ENCODE data around the gene CYP46A1.

CYP46A1 gene

DNA sequence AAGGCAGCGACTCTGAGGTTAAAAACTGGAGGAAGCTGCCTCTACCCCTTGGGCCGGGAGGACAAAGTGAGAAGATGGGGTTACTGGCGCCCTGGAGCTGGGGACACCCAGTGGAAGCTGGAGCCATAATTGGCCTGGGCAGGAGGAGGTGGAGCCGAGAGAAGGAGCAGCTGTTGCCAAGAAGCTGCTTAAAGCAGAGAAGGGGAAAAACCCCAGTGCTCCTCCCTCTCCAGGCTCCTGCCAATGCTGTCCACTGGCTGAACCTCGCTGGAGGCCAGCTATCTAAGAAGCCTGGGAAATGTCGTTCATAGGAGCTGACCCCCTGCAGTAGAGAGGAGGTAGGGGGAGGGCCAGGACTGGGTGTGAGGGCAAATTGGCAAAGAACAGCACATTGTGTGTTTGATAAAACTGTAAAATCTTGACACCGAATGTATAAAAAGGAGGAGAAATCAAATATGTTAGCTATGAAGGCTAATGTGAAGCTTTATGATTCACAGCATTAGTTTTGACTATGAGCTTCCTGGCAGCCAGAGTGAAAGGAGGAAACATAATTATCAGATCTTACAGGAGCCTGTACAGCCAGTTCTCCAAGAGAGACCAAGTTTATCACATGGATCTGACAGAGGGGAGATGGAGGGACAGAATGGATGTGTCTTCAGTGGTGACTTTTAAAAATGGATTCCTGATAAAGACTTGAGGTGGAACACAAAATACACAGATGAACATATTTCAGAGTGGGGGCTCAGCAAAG is 29.7 kb upstream of the CYP46A1 start:
- TF ChIP-seq, protein P1, sequence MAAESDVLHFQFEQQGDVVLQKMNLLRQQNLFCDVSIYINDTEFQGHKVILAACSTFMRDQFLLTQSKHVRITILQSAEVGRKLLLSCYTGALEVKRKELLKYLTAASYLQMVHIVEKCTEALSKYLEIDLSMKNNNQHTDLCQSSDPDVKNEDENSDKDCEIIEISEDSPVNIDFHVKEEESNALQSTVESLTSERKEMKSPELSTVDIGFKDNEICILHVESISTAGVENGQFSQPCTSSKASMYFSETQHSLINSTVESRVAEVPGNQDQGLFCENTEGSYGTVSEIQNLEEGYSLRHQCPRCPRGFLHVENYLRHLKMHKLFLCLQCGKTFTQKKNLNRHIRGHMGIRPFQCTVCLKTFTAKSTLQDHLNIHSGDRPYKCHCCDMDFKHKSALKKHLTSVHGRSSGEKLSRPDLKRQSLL (tag by site-specific recombination; IDR thresholded peaks at IDR 0.05) = peak; percentile 51; the same call in 1 of the 2 replicates
- TF ChIP-seq ZNF701 (tag by site-specific recombination; IDR thresholded peaks at IDR 0.05) = no peak
- TF ChIP-seq GLIS1 (tag by site-specific recombination; IDR thresholded peaks at IDR 0.05) = peak; percentile 64; the same call in 1 of the 2 replicates
- peak; percentile 41; the same call in 1 of the 2 replicates for TF ChIP-seq ZNF394 (tag by site-specific recombination; IDR thresholded peaks at IDR 0.05; ENCODE audit: borderline replicate concordance)
- TF ChIP-seq ZNF341 (tag by site-specific recombination; IDR thresholded peaks at IDR 0.05; ENCODE audit: low read depth) = peak; percentile 59; the same call in 1 of the 2 replicates
- CTCF ChIA-PET = interaction anchor here (0.7 to 1.0 kb wide), 4 partner anchors 15 to 228 kb away, joined by 3 to 5 read pairs (median 4); no protein-coding TSS in a partner anchor
- POLR2A ChIA-PET = interaction anchor here (0.7 kb wide), 1 partner anchor 65 kb away, joined by 6 read pairs; no protein-coding TSS in a partner anchor

GRCh38 chr14:99655521-99655920 is 28.6 kb upstream of the CYP46A1 start:
- H3K4me3 ChIP-seq (ENCODE audit: low read depth, low read length) = no peak overlapping the region
- TF ChIP-seq ZSCAN18 (tag by site-specific recombination; IDR thresholded peaks at IDR 0.05) (no peak), GLI2 (tag by site-specific recombination; IDR thresholded peaks at IDR 0.05; ENCODE audit: borderline replicate concordance, low read depth) (no peak)
- no peak overlapping the region for H3K27ac ChIP-seq (ENCODE audit: extremely low read depth, low read depth, low read length)
- no peaks in the 10 kb centered on the region for H3K36me3 ChIP-seq (ENCODE audit: control insufficient read depth in 2 of 2, insufficient read depth in 1 of 2, low read length in 2 of 2)
- H3K4me1 ChIP-seq (ENCODE audit: control insufficient read depth, insufficient read depth, low read length) = peaks cover 2% of the 10 kb centered on the region; the same call in 1 of the 2 replicates
- ChIA-PET CTCF (interaction anchor here (1.1 kb wide), 1 partner anchor 25 kb away, joined by 4 read pairs; no protein-coding TSS in a partner anchor), POLR2A (no interaction called here)
- H3K9me3 ChIP-seq (ENCODE audit: control insufficient read depth, insufficient read depth, low read depth, low read length) = no peaks in the 10 kb centered on the region

More for the DNA sequence above, 29.7 kb upstream of the CYP46A1 start:
- H3K4me3 ChIP-seq (ENCODE audit: low read depth, low read length) = no peak overlapping the region
- H3K36me3 ChIP-seq (ENCODE audit: control insufficient read depth in 2 of 2, insufficient read depth in 1 of 2, low read length in 2 of 2) = no peaks in the 10 kb centered on the region
- no peak overlapping the region for H3K27ac ChIP-seq (ENCODE audit: extremely low read depth, low read depth, low read length)
- peaks cover 2% of the 10 kb centered on the region; the same call in 1 of the 2 replicates for H3K4me1 ChIP-seq (ENCODE audit: control insufficient read depth, insufficient read depth, low read length)
- no peaks in the 10 kb centered on the region for H3K9me3 ChIP-seq (ENCODE audit: control insufficient read depth, insufficient read depth, low read depth, low read length)

DNA sequence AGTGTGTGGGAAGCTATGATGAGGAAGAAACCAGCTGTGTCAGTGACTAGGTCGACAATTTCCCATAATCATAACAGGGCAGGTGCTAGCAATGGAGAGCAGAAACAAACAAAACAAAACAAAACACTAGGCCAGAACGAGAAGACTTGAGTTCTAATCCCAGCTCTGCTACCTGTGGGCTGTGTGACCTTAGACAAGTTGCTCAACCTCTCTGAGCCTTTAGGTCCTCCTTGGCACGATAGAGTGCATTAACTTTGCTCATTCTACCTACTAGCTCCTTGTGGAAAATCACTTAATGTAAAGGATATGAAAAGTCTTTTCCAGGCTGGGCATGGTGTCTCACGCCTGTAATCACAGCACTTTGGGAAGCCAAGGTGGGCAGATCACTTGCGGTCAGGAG is 27.9 kb upstream of the CYP46A1 start:
- no peak overlapping the region for H3K4me3 ChIP-seq (ENCODE audit: low read depth, low read length)
- POLR2A ChIA-PET = no interaction called here
- no peaks in the 10 kb centered on the region for H3K9me3 ChIP-seq (ENCODE audit: control insufficient read depth, insufficient read depth, low read depth, low read length)
- H3K4me1 ChIP-seq (ENCODE audit: control insufficient read depth, insufficient read depth, low read length) = peaks cover 2% of the 10 kb centered on the region; the same call in 1 of the 2 replicates
- H3K27ac ChIP-seq (ENCODE audit: extremely low read depth, low read depth, low read length) = no peak overlapping the region
- CTCF ChIA-PET = interaction anchor here (1.1 kb wide), 1 partner anchor 24 kb away, joined by 4 read pairs; no protein-coding TSS in a partner anchor
- no peaks in the 10 kb centered on the region for H3K36me3 ChIP-seq (ENCODE audit: control insufficient read depth in 2 of 2, insufficient read depth in 1 of 2, low read length in 2 of 2)
- TF ChIP-seq ZNF571 (tag by site-specific recombination; IDR thresholded peaks at IDR 0.05) = no peak
- TF ChIP-seq KLF1 (tag by site-specific recombination; IDR thresholded peaks at IDR 0.05) = no peak
- no peak for TF ChIP-seq ZNF266 (tag by site-specific recombination; IDR thresholded peaks at IDR 0.05; ENCODE audit: low read depth)
- no peak for TF ChIP-seq ZNF350 (tag by site-specific recombination; IDR thresholded peaks at IDR 0.05)
- no peak for TF ChIP-seq ZBTB26 (tag by site-specific recombination; optimal IDR thresholded peaks at IDR 0.05)
- TF ChIP-seq ZNF768 (tag by site-specific recombination; IDR thresholded peaks at IDR 0.05) = peak; percentile 87
- no peak for TF ChIP-seq ZNF837 (tag by site-specific recombination; IDR thresholded peaks at IDR 0.05)
- no peak for TF ChIP-seq KLF9 (tag by site-specific recombination; IDR thresholded peaks at IDR 0.05; ENCODE audit: low read depth)
- no peak for TF ChIP-seq ZNF76 (tag by site-specific recombination; IDR thresholded peaks at IDR 0.05; ENCODE audit: borderline replicate concordance, low read depth)
- peak; percentile 49; the same call in 1 of the 2 replicates for TF ChIP-seq ZNF580 (tag by site-specific recombination; IDR thresholded peaks at IDR 0.05)
- TF ChIP-seq SP7 (tag by site-specific recombination; IDR thresholded peaks at IDR 0.05) = no peak
- TF ChIP-seq ZNF626 (tag by site-specific recombination; IDR thresholded peaks at IDR 0.05) = no peak
- no peak for TF ChIP-seq ZNF324 (tag by site-specific recombination; IDR thresholded peaks at IDR 0.05)
- TF ChIP-seq ZFHX2 (tag by site-specific recombination; conservative IDR thresholded peaks at IDR 0.05) = 0 out of 2 replicates have a peak, but pooled peaks have one; percentile 5
- no peak for TF ChIP-seq ZNF114 (tag by site-specific recombination; IDR thresholded peaks at IDR 0.05)
